NCI-H345 (cell line): Measurements from ENCODE around the gene SIRT3.
"Not testable (repeated sequence)": the region's sequence is repeated elsewhere in the genome, so short reads cannot be mapped to it uniquely, and the experiment has no call there.

ENCODE experiments used
- DNase-seq: peaks from one replicate; lab custom pipeline; 2025; lab: John Stamatoyannopoulos, UW

SIRT3 gene

GRCh38 chr11:270451-271318, 34.5 kb upstream of the SIRT3 start:
- no peak for DNase-seq

GRCh38 chr11:269146-269890, 33.2 kb upstream of the SIRT3 start:
- DNase-seq, result no peak

DNA sequence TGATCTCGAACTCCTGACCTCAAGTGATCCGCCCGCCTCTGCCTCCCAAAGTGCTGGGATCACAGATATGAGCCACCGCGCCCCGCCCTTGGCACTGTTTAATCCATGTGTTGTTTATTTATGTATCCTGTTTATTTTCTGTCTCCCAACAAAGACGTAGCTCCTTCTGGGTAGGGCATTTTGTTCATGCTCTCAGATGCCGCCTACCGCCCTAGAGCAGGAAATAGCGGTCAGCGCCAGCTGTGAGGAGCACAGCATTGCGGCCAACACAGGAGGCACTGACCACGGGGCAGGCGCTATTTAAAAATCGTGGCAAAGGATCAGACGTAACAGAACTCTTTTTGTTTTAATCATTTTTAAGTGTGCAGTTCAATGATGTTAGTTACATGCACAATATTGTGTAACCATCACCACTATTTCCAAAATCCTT, 32.6 kb upstream of the SIRT3 start:
- DNase-seq, result not testable (repeated sequence)

GRCh38 chr11:267491-267994, 31.4 kb upstream of the SIRT3 start:
- no peak for DNase-seq

DNA sequence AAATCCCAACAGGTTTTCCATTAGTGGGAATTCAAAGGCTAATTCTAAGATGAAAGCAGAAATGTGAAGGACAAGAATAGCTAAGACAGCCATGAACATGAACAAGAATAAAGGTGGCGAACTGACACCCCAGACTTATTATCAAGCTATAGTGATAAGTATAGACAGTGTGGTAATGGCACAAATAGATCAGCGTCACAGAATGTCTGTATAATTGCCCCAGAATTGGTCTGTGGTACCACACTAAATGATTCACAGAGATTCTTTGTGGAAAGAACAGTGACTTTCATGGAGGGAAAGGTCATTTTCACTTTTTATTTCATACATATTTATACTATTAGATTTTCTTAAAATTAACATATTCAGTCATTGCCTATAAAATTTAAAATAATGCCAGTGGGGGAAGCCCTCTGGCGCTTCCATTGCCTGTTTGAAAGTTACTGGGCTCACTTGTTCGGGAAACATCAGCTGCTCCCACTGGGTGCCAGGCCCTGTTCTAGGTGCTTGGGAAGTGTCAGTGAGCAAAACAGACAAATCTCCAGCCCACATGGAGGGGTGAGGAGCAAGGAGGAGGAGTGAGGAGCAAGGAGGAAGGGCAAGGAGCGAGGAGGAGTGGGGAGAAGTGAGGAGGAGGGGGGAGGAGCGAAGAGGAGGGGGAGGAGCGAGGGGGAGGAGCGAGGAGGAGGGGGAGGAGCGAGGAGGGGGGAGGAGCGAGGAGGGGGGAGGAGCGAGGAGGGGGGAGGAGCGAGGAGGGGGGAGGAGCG, 30.7 kb upstream of the SIRT3 start:
- no peak for DNase-seq

DNA sequence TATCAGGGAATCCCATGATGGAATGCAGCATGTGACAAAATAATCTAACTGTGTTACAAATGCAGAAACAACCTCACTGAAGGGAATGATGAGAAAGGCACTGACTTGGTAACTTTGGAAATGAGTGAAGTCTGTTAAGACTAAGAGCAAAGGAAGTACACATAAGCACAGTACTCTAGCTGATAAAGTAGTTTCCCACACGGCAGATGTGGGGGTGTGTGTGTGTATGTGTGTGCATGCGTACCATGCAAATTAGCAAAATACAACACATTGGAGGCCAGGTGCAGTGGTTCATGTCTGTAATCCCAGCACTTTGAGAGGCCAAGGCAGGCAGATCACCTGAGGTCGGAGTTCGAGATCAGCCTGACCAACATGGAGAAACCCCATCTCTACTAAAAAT, 25.5 kb upstream of the SIRT3 start:
- DNase-seq, result no peak

- no peak for DNase-seq
These were observed 23.3 kb upstream of the SIRT3 start for GRCh38 chr11:259413-259812.

DNA sequence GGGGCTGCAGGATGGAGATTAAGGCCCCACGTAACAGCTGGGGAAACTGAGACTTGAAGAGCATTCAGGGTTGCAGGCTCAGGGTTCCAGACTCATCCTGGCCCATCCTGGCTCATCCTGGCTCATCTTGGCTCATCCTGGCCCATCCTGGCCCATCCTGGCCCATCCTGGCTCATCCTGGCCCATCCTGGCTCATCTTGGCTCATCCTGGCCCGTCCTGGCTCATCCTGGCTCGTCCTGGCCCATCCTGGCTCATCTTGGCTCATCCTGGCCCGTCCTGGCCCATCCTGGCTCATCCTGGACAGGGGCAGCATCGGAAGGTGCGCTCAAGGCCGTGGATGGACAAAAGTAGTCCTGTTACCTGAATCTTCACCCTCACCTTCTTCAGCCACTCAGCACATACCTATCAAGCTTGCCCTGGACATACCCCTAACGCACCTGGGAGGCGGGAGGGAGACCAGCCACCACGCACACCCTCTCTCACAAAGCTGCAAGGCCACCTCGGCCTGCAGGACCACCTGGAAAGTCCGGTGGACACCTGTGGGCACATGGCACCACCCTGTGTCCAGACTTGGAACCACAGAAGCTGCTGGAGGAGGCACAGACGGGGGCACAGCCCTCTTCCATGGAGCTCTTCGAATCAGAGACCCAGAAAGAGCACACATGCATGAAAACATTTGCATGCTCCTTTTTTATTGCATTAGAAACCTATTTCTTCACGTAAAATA, 21.8 kb upstream of the SIRT3 start:
- DNase-seq, result no peak

DNA sequence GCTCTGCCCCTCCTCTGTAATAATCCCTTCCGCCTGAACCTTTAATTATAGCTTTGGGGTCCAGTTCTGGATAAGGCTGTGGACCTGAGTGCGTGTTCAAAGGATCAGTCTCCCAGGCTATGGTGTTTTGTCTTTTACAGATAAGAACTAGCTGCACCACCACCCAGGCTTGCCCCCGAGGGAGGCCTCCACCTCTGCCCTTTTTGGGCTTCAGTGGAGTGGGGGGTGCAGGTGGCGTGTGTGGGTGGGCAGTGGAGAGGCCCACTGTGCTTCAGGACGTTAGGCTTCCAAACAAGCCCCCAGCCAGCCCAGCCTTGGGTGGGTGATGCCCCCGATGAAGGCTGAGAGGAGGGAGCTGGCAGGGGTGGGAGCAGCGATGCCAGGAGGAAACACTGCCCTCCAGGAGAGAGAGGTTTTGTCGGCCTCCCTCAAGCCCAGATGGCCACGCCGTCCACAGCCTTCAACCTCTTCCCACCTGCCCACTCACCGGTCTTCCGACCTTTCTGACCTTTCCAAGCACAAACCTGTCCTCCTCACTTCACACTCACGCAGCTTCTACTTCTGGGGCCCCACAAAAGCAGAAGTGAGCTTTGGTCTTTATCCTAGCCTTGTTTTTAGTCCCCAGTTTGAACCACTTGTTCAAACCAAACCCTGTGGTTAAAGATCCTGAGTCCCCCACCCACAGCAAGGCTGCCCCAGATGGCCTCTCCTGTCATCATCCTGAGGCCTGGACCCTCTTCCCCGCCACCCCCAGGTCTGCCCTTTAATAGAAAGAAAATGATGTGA, 21.0 kb upstream of the SIRT3 start:
- DNase-seq, result no peak

DNA sequence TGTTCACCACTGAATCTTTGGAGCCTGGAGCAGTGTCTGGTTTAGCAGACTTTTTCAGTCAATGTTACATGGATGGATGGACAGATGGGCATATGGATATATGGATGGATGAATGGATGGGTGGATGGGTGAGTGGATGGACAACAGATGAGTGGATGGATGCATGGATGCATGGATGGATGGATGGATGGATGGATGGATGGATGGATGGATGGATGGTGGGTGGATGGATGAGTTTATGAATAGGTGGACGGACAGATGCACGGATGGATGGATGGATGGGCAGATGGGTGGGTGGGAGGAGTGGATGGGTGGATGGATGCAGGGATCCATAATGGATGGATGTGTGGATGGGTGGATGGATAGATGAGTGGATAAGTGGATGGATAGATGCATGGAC, 19.7 kb upstream of the SIRT3 start:
- DNase-seq, result no peak

DNA sequence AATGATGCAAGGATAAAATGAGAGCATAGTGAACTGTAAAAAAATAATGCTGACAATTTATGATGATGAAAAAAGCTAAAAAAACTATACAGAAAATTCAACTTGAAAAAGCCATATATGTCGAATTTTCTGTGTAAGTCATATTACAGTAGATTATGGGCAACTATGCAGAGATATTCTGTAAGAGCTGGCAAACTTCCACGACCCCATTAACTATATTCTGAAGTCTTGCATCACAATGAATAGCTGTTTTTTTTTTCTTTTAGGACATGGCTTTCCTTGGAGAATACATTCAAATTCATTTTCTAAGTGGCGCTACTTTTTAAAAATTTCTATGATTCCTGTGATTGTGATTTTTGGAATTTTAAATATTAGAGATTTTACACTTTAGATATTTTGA, 19.0 kb upstream of the SIRT3 start:
- DNase-seq, result no peak

DNA sequence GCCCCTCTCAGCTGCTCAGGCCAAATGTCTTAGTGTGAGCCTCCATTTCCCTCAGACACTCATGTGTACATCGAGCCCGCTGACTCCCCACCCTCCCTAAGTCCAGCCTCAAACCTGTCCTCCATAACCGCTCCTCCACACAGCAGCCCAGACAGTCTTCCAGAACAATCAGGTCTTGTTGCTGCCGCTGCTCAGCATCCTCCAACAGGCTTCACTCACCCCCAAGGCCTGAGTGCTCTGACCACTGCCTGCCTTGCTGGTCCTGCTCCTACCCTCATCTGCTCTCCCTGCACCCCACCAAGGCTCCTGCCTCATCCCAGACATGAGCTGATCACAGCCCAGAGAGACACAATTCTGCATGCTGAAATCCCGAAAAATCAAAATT, 17.7 kb upstream of the SIRT3 start:
- no peak for DNase-seq

GRCh38 chr11:253160-253885, 17.2 kb upstream of the SIRT3 start:
- no peak for DNase-seq

DNA sequence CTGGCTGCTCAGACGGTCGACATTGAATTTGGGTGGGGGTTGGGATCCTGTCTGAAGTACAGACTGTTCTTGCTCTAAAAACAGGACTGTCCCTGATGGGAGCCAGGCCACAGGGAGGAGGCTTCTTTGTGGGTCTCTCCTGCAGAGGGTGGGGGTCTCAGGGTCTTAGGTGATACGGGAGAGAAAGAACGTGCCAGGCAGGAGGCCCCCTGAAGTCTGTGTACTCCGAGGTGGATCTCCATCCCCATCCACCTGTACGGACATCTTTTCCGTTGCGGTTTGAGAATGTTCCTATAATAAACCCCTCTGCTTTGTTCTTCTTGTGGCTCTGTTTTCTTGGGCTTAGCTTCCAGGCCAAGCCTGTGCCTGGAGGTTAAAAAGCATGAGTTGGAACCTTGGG, 16.5 kb upstream of the SIRT3 start:
- DNase-seq, result no peak

DNA sequence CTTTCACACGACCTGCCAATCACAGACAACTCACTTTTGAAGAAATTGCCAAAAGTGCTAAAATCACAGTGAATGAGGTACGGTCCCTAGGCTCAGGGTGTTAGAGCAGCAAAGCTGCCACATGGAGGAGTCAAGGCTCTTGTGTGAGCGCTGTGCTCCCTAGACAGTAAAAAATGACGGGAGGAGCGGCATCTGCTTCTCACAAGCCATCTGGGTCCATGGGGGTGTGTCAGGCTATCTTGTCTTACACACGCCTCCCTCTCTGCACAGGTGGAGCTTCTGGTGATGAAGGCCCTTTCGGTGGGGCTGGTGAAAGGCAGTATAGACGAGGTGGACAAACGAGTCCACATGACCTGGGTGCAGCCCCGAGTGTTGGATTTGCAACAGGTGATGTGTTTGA, 15.4 kb upstream of the SIRT3 start:
- no peak for DNase-seq

- DNase-seq, result no peak
These were observed 14.7 kb upstream of the SIRT3 start for GRCh38 chr11:250740-251299.

- DNase-seq, result no peak
These were observed 14.1 kb upstream of the SIRT3 start for GRCh38 chr11:250274-250673.

- no peak for DNase-seq
These were observed 12.9 kb upstream of the SIRT3 start for GRCh38 chr11:249062-249461.

DNA sequence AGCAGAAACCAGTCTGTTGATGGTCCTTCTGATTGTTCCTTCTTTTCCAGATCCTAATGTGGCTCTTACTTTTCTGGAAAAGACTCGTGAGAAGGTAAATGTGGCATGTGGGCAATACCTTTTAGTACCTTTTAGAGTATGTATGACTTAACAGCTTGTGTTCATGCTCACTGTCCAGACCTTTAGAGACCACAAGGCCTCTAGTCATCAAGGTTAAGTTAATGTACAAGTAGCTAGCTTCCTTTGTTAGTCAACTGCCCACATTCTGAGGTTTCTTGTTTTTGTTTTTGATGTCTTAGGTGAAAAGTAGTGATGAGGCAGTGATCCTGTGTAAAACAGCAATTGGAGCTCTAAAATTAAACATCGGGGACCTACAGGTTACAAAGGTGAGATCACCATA, 8.2 kb upstream of the SIRT3 start:
- DNase-seq, result no peak

GRCh38 chr11:241634-242033, 5.5 kb upstream of the SIRT3 start:
- no peak for DNase-seq
